GM13976 (cell line): Measurements from ENCODE around the gene BHLHA15.
A peak's percentile ranks its signal among the peaks of the same experiment; 100 is the strongest.

Experiments
- DNase-seq: peaks from one replicate; pipeline ENCODE4 v3.0.0; 2012; ENCODE audit warnings: low spot score
- in situ Hi-C: fragments of 300-500 bp; cut with MboI; formaldehyde crosslinking; loops from one replicate; pipeline ENCODE4 v1.12.0; 2022; ENCODE audit warnings: low sequenced_read_pairs, mixed read lengths, inconsistent platforms; ENCODE audit not compliant: unreplicated experiment
- TF ChIP-seq, protein P1 (sequence below): IDR thresholded peaks from 2 replicates; pipeline ENCODE4 v1.5.1; 2012; ENCODE audit warnings: borderline replicate concordance, mild to moderate bottlenecking; ENCODE audit not compliant: insufficient read depth; ENCODE audit errors: extremely low read depth, missing control alignments, control extremely low read depth

BHLHA15 gene

DNA sequence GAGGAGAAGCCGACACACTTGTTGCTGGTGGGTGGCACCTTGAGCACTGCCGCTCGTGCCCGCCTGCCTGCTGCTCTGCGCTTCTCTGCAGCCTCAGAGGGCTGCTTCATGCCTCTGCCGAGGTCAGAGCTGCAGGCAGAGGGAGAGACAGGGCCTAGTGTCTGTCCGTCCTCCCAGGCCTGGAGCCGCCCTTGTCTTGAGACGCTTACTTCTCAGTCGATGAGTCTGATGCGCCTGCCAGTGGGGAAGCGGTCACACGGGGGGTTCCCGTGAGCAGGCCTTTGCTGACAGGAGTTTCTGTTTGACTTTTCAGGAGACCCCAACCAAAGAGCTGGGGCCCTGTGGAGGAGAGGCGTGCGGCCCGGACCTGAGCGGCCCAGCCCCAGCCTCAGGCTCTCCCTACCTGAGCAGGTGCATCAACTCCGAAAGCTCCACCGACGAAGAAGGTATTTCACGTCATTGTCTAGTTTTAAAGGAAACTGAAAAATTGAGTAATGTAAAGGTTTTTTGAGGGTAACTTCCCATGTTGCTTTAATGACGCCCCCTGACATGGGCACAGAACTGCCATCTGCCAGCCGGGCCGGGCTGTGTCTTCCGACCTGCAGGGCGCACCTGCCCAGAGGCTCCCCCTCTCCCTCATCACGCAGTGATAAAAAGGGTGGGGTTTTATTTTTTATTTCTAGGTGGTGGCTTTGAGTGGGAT, 7.8 kb upstream of the BHLHA15 start:
- in situ Hi-C loops = no loop called here
- TF ChIP-seq, protein P1, sequence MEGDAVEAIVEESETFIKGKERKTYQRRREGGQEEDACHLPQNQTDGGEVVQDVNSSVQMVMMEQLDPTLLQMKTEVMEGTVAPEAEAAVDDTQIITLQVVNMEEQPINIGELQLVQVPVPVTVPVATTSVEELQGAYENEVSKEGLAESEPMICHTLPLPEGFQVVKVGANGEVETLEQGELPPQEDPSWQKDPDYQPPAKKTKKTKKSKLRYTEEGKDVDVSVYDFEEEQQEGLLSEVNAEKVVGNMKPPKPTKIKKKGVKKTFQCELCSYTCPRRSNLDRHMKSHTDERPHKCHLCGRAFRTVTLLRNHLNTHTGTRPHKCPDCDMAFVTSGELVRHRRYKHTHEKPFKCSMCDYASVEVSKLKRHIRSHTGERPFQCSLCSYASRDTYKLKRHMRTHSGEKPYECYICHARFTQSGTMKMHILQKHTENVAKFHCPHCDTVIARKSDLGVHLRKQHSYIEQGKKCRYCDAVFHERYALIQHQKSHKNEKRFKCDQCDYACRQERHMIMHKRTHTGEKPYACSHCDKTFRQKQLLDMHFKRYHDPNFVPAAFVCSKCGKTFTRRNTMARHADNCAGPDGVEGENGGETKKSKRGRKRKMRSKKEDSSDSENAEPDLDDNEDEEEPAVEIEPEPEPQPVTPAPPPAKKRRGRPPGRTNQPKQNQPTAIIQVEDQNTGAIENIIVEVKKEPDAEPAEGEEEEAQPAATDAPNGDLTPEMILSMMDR = no peak
- peak; percentile 83 for DNase-seq

DNA sequence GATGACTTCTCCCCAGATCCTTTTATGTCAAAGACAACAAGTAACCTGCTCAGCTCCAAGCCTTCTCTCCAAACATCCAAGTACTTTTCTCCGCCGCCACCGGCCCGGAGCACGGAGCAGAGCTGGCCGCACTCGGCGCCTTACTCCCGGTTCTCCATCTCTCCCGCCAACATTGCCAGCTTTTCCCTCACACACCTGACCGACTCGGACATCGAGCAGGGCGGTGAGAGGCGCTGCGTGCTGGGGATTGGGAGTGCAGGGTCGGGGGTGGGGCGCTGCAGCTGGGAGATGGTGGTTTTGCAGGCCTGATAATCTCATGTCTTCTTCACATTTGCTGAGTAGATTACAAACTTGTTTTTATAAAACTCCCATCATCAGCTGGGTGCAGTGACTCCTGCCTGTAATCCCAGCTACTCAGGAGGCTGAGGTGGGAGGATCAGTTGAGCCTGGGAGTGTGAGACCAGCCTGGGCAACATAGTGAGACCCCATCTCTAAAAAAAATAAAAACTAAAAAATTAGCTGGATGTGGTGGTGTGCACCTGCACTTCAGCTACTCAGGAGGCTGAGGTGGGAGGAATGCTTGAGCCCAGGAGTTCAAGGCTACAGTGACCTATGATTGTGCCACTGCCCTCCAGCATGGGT, 7.2 kb upstream of the BHLHA15 start:
- TF ChIP-seq, protein P1 = no peak
- in situ Hi-C loops = no loop called here
- no peak for DNase-seq

DNA sequence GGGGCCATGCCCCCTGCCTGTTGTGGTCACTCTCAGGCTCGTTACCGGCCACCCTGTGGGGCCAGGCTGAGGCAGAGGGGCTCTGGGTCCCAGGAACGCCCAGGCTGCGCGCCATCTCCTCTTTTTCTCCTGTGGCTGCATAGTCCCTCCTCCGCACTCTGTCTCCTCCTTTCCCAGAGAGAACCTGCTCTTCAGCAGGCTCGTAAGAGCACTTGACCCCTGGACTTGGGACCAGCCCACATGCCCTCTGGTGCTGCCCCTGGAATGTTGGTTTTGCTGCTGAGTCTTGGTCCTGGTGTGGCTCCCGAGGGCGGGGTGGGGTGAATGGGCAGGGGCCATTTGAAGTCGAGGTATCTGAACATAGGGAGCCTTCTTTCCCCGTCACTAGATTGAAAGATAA, 6.6 kb upstream of the BHLHA15 start:
- TF ChIP-seq, protein P1 = no peak
- DNase-seq = no peak
- in situ Hi-C loops = no loop called here

DNA sequence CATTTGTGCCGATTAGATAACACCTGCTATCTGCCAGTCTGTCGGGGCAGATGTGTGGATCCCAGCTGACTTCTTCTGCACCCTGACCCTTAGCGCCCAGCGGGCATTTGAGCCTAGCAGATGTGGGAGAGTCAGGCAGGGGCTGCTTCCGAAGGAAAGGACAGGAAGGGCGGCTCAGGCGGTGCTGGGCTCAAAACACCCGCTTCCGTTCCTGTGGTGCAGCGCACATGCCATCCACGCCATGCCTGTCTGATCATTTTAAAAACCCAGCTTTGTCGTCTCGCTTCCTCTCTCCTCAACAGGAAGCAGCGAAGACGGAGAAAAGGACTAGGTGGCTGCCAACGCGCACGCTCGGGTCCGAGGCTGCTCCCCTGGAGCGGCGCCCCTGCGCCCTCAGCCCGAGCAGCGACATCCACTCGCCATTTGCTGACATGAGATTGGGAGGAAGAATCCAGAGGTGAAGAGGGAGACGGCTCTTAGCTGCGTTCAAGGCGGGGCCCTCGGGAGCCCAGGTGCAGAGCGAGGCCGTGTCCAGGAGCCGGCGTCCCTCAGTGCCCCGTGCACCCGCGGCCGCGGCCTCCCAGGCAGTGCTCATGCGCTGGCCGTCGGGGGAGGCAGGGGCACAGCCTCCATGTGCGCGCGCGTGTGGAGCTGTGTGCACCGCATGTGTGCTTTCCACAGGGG, 5.9 kb upstream of the BHLHA15 start:
- DNase-seq = no peak
- TF ChIP-seq, protein P1 = no peak
- in situ Hi-C loops = no loop called here

DNA sequence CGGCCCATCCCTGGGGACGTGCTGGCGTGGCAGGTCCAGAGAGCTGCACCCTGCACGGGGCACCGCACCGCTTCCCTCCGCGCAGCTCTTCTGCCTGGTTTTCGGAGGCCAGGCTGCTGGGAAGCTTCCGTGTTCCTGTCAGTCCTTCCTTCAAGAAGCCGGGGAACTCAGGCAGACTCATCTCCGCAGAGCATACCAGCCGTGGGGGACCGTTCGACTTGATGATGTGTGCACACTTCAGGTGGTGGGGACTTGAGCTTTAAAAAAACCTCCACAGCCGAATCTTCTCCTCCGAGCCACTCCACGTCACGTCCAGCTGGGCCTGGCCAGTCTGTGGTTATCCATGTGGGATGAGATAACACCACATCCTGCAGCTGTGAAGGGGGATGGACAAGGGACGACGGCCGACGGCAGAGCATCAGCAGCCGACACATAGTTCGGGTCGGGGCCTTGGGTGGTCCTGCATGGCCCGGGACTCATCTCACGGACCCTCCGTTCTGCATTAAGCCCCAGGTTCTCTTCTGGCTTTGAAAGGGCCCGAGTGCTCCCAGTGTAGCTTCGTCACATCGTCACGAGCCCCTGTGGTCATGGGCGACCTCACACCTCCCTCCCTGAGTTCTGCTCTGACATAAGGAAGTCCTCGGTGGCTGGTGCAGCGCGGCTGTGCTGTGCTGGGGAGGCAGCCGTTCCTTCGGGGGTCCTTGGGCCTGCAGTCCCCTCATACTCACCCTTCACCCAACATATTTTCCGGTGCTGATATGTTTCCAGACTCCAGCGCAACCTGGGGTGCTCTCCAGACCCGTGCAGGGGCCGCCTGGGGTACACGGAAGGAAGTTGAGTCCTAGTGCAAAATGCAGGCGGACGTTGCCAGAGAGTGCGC, 4.5 kb upstream of the BHLHA15 start:
- TF ChIP-seq, protein P1 = no peak
- DNase-seq = no peak
- in situ Hi-C loops = no loop called here

DNA sequence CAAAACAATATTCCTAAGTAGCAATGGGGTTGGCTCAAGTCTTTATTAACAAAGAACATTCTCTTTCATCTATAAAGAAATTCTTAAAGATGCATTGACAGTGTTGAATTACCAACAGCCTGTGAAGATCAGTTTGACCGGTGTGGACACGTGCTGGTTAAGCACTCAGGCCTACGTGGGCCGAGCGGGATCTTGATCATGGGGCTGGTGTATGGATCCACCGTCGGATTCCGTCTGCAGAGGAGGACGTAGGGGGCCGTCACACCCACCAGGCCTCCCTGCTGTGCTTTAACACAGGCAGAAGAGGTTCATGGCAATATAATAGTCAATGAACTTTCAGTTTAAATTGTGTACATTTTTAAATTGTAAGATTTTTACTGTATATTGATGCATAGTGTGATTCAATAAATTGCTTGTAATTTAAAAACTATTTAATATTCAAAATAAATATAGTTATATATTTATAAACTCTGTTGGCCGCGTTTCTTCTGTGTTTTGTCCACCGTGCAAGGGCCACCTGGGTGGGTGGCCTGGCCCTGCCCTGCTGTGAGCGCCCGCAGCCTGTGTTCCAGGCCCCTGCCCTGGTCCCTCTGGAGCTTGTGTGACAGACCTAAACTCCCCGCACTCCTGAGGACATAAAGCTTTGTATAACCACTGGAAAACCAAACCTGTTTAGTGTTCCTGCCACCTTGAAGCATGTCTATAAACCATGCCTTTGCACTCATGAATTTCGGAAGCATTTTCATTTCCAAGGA, 1.9 kb upstream of the BHLHA15 start:
- no peak for DNase-seq
- TF ChIP-seq, protein P1 = no peak
- in situ Hi-C loops = no loop called here
